Loucy (cell line): ENCODE results near the gene WBP2.

Experiments
- EZH2phosphoT487 ChIP-seq: fragments of 200-600 bp; IDR thresholded peaks from 2 replicates; pipeline ENCODE4 v1.6.1; 2018; ENCODE audit warnings: antibody characterized with exemption, mild to moderate bottlenecking, moderate library complexity, borderline replicate concordance
- TF ChIP-seq, protein P1 (sequence below): fragments of 200-600 bp; sonication (generic); conservative IDR thresholded peaks from 2 replicates; pipeline ENCODE4 v1.5.1; 2014; ENCODE audit warnings: mild to moderate bottlenecking, antibody characterized with exemption, low read length

- TF ChIP-seq, protein P1, sequence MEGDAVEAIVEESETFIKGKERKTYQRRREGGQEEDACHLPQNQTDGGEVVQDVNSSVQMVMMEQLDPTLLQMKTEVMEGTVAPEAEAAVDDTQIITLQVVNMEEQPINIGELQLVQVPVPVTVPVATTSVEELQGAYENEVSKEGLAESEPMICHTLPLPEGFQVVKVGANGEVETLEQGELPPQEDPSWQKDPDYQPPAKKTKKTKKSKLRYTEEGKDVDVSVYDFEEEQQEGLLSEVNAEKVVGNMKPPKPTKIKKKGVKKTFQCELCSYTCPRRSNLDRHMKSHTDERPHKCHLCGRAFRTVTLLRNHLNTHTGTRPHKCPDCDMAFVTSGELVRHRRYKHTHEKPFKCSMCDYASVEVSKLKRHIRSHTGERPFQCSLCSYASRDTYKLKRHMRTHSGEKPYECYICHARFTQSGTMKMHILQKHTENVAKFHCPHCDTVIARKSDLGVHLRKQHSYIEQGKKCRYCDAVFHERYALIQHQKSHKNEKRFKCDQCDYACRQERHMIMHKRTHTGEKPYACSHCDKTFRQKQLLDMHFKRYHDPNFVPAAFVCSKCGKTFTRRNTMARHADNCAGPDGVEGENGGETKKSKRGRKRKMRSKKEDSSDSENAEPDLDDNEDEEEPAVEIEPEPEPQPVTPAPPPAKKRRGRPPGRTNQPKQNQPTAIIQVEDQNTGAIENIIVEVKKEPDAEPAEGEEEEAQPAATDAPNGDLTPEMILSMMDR: no peak
- no peak for TF ChIP-seq EZH2phosphoT487
These were observed 44.2 kb upstream of the WBP2 start for GRCh38 chr17:75899353-75899752.
